NCI-H1092 (cell line): ENCODE data around the gene GRAMD4.

ENCODE experiments used
- DNase-seq: peaks from one replicate; lab custom pipeline; 2025; lab: John Stamatoyannopoulos, UW

GRAMD4 gene

DNA sequence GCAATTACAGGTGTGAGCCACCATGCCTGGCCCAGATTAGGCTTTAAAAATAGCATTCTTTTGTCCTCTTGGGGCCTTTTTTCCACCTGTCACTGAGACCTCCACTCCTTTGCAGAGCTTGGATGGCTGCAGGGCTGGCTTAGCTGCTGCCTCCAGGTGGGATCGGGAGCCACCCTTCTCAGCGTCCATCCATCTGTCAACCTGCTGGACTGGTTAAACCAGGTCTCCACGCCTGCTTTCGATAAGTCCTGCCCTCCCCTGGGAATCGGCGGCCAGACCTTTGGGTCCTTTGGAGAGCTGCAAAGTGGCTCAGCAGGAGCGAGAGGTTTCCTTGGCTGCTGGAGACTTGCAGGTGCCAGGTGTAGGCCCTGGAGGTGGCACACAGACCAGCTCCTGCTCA lies 23.4 kb upstream of the GRAMD4 start:
- DNase-seq: no peak

DNA sequence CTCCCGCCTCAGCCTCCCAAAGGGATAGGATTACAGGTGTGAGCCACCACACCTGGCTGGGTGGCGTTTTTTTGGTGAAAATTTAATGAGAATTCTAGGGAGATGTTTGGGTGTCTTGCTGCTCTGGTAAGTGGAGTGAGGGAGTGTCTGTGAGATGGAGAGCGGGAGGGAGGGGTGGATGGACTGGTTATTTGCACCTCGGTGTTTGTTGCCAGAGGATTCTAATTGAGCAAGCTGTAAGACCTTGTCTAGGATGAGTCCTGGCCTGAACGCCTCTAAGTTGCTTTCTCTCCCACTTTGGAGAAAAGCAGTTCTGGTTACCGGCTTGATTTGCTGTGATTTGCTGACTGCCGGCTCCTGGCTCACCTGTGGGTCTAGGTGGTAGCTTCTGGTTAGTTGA lies 22.0 kb upstream of the GRAMD4 start:
- no peak for DNase-seq

DNA sequence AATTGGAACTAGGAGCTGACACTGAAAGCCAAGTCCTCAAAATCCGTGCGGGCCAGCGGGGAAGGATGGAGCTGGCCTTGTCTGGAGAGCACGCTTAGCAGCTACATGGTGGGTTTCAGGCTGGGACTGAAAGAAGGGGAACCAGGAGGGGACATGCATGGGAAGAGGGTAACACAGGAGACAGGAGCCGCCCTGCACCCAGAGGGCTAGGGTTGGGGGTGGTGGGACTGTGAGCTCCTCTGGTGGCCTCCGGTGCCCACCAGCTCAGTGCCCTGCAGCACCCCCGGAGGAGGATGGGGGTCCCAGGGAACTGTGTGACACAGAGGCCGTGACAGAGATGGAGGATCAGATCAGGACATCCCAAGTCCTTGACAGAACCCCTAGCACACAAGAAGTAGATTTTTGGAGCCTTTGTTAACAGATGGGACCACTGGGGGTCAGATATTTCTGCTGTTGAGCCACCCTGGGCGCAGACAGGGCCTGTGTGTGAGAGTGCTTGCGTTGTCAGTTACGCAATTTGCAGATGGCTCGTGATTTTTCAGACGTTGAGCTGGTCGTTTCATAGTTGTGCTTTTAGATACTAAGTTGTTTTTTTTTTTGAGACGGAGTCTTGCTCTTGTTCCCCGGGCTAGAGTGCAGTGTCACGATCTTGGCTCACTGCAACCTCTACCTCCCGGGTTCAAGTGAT lies 21.3 kb upstream of the GRAMD4 start:
- no peak for DNase-seq

- no peak for DNase-seq
Observed at GRCh38 chr22:46600273-46600796, 19.9 kb upstream of the GRAMD4 start.

GRCh38 chr22:46602025-46602424 lies 18.2 kb upstream of the GRAMD4 start:
- DNase-seq: no peak

DNA sequence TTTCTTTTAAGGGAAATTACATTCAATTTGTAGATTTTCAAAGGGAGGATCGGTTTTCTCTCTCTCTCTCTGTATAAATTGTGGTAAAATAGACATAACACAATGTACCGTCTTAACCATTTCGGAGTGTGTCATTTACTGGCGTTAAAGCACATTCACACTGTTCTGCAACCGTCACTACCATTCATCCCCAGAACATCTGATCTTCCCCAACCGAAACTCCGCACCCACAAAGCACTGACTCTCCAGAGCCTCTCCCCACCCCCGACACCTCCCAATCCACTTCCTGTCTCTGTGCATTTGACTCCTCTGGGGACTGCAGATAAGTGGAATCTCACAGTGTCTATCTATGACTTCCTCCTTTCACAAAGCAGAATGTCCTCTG lies 15.9 kb upstream of the GRAMD4 start:
- no peak for DNase-seq

- no peak for DNase-seq
Observed at GRCh38 chr22:46605117-46605516, 15.1 kb upstream of the GRAMD4 start.

- DNase-seq: no peak
Observed at GRCh38 chr22:46606886-46607285, 13.3 kb upstream of the GRAMD4 start.

GRCh38 chr22:46607483-46608114 lies 12.6 kb upstream of the GRAMD4 start:
- no peak for DNase-seq

GRCh38 chr22:46609175-46609690 lies 11.0 kb upstream of the GRAMD4 start:
- no peak for DNase-seq

DNA sequence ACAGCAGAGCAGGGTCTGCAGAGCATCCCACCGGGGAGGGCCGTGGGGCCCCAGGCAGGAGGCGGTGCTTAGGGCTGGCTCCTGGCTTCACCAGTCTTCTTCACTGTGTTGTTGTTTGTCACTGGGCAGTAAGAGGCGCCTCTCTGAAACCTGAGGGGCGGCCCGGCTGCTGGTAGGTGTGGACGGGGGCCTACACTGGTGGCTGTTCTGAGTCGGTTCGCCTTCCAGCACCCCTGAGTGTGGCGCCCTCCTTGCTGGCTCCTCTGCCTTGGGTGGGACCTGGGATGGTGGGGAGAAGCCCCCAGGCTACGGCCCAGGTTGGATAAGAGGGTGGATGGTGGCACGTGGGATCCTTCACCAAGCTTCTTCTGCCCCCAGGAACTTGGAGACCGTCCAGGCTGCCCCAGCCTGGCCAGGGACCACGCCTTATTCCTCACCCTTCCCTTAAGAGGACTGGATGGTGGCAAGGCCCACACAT lies 10.4 kb upstream of the GRAMD4 start:
- no peak for DNase-seq

GRCh38 chr22:46610356-46610755 lies 9.8 kb upstream of the GRAMD4 start:
- no peak for DNase-seq

DNA sequence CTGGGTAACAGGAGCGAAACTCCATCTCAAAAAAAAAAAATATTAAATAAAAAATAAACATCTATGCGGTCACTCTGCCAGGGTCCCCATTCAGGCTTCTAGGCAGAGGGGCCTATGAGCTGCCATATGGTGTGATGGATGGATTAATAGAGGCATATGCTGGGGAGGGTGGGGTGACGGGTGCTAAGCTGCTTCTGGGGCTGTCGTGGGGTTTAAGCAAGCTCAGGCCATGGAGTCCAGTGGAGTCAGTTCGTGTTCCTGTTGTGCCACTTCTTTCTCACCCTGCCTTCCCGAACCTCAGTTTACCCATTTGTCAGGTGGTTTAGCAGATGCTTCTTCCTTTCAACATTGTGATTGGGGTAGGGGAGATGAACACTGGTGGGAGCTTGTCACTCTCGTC lies 9.0 kb upstream of the GRAMD4 start:
- no peak for DNase-seq

GRCh38 chr22:46612341-46612903 lies 7.8 kb upstream of the GRAMD4 start:
- DNase-seq: no peak

GRCh38 chr22:46612904-46613605 lies 7.1 kb upstream of the GRAMD4 start:
- no peak for DNase-seq

DNA sequence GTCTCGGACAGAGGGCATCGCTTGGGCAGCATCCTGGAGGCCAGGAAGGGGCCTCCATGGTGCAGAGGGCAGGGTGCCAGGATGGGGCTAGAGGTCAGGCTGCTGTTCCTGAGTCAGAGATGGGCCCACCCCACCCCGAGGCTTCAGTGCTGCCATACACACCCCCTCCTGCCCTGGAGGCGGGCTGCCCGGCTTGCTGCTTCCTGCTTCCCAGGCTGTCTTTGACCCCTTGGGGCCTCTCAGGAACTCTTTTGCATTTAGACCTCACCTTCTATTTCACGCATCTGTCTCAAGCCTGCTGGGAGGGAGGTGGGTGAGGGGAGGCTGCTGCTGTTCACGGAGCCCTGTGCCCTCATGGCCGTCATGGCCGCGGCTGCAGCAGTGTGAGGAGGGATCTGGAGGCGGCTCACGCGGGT lies 6.6 kb upstream of the GRAMD4 start:
- no peak for DNase-seq

DNA sequence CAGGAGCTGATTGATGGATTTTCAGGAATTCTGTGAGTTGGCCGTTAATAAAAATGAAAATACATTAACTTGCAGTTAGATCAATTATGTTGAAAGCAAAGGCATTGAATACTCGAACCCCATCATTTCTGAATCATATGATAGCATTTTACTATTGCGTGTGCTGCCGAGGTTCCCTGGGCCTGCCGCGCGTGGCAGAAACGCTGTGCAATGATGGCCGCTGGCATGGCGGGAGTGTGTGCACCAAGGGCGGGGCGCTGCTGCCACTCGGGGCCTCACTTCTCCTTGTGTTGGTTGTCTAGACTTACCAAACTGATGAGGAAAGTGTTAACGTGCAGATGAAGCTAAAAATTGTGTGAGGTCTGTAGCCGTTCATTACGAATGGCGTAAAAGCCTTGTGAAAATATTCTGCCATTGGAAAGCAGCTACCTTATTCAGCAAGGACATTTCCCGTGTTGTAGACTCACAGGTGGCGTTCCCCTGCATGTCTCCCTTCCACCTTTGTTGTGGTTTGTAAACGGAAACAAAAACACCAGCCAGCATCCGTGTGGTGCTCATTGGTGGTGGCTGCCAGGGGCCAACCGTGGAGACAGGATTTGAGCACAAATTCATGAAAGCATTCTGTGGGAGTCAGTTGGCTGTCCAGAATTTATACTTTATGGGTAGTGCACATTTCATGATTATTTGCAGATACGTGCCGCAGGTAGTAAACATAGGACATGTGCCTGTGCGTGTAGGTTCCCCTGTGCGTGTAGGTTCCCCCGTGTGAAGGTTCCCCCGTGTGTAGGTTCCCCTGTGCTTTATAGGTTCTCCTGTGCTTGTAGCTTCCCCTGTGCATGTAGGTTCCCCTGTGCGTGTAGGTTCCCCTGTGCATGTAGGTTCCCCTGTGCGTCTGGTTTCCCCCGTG lies 5.9 kb upstream of the GRAMD4 start:
- DNase-seq: no peak

GRCh38 chr22:46617207-46617985 lies 2.8 kb upstream of the GRAMD4 start:
- no peak for DNase-seq

GRCh38 chr22:46617986-46618647 lies 2.1 kb upstream of the GRAMD4 start:
- DNase-seq: no peak

DNA sequence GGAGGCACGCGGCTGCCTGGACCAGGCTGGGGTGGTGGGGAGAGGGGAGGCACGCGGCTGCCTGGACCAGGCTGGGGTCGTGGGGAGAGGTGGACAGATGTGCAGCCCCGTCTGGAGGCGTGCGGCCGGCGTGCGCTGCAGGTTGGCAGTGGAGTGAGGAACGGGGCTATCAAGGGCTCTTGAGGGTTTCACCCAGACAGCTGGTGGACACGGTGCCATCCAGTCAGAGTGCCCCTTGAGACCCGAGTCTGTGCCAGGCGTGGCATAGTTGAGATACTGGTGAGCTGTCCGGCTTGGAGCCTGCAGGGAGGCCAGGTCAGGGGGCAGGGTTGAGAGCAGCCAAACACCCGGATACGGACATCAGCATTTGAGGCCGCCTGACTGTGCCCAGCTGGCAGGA lies 1.5 kb upstream of the GRAMD4 start:
- DNase-seq: no peak
